ENCODE results near the gene GTPBP4. TPM values are rescaled to one million over a fixed set of nuclear protein-coding genes. Genes with fewer than 3 reads are reported as not detected.

GTPBP4 gene
- total and polyA plus RNA-seq, 9 of the 15 experiments (the other 6 are each of a cell fraction or from before 2014, with no cell fraction given): 79.0 to 155 (median 128) TPM

GRCh38 chr10:964321-964987, 23.8 kb upstream of the GTPBP4 start:
- DNase-seq (ENCODE audit: extremely low read depth in 1 of 4, low spot score in 3 of 4) (no peak), FAIRE-seq (no peak), ATAC-seq (peak; percentile 40)
- Histone ChIP-seq H3K36me3 (ENCODE audit: control insufficient read depth, insufficient read depth, low read length) (no peaks in the 10 kb centered on the region), H4K20me1 (replicated peaks; ENCODE audit: control insufficient read depth, insufficient read depth, low read length) (no peaks in the 10 kb centered on the region), H3K9ac (ENCODE audit: insufficient read depth in 1 of 2, low read depth in 2 of 2, low read length in 2 of 2) (peak overlapping the region in 1 of 2 experiments; percentile 6; a peak in 1 of 4 replicates), H3K9me3 (replicated peaks; ENCODE audit: control insufficient read depth, insufficient read depth, low read depth, low read length) (no peaks in the 10 kb centered on the region), H2AFZ (ENCODE audit: low read depth, low read length) (no peak overlapping the region), H3K27ac (ENCODE audit: extremely low read depth, low read depth, low read length) (no peak overlapping the region), H3K4me2 (ENCODE audit: insufficient read depth, low read length) (no peak overlapping the region), H3K27me3 (ENCODE audit: control insufficient read depth in 2 of 2, insufficient read depth in 2 of 2, low read length in 2 of 2) (peaks cover 27 to 43% of the 10 kb centered on the region in 2 experiments; a peak in 4 of 5 replicates), H3K9me1 (ENCODE audit: control insufficient read depth, insufficient read depth, low read length) (no peaks in the 10 kb centered on the region), H3K4me1 (replicated peaks in 1 of 2; ENCODE audit: control insufficient read depth in 2 of 2, insufficient read depth in 2 of 2, low read length in 2 of 2) (peaks cover 0 to 8% of the 10 kb centered on the region in 2 experiments; a peak in 3 of 5 replicates), H3K79me2 (ENCODE audit: control insufficient read depth, insufficient read depth, low read length) (no peaks in the 10 kb centered on the region), H3K4me3 (no peak overlapping the region)
- WGBS (ENCODE audit: insufficient coverage, low coverage, missing lambda C conversion rate): 57% methylated on average over 14 of the region's 15 CpGs
- ChIA-PET CTCF (ENCODE audit: low intra/inter-chr PET ratio) (no interaction called here), POLR2A (no interaction called here)
- BruUV-seq (replicated peaks): no TSS peak
- in situ Hi-C loops (cut with MboI): no loop called here
- no peak for TF ChIP-seq EWSR1 (IDR thresholded peaks at IDR 0.05; ENCODE audit: borderline replicate concordance, low read depth, partially characterized antibody)
- no peak for TF ChIP-seq ETV6 (IDR thresholded peaks at IDR 0.05; ENCODE audit: borderline replicate concordance in 1 of 2, low read depth in 2 of 2, low read length in 1 of 2)
- TF ChIP-seq ETV6 (CRISPR knock-in tag; IDR thresholded peaks at IDR 0.05; ENCODE audit: borderline replicate concordance): no peak
- TF ChIP-seq ELK3 (CRISPR knock-in tag; IDR thresholded peaks at IDR 0.05): no peak
- no peak for TF ChIP-seq ZNF780A (CRISPR knock-in tag; IDR thresholded peaks at IDR 0.05)
- TF ChIP-seq, protein P1, sequence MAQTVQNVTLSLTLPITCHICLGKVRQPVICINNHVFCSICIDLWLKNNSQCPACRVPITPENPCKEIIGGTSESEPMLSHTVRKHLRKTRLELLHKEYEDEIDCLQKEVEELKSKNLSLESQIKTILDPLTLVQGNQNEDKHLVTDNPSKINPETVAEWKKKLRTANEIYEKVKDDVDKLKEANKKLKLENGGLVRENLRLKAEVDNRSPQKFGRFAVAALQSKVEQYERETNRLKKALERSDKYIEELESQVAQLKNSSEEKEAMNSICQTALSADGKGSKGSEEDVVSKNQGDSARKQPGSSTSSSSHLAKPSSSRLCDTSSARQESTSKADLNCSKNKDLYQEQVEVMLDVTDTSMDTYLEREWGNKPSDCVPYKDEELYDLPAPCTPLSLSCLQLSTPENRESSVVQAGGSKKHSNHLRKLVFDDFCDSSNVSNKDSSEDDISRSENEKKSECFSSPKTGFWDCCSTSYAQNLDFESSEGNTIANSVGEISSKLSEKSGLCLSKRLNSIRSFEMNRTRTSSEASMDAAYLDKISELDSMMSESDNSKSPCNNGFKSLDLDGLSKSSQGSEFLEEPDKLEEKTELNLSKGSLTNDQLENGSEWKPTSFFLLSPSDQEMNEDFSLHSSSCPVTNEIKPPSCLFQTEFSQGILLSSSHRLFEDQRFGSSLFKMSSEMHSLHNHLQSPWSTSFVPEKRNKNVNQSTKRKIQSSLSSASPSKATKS (CRISPR knock-in tag; IDR thresholded peaks at IDR 0.05): no peak
- TF ChIP-seq, protein P2, sequence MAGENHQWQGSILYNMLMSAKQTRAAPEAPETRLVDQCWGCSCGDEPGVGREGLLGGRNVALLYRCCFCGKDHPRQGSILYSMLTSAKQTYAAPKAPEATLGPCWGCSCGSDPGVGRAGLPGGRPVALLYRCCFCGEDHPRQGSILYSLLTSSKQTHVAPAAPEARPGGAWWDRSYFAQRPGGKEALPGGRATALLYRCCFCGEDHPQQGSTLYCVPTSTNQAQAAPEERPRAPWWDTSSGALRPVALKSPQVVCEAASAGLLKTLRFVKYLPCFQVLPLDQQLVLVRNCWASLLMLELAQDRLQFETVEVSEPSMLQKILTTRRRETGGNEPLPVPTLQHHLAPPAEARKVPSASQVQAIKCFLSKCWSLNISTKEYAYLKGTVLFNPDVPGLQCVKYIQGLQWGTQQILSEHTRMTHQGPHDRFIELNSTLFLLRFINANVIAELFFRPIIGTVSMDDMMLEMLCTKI (IDR thresholded peaks at IDR 0.05; ENCODE audit: partially characterized antibody): no peak
- intact Hi-C loops (cut with micrococcal nuclease): no loop called here

Measured in K562 (cell line).